GM19328 (cell line): ENCODE data around the gene TUBB8.
"Not testable (repeated sequence)": the region's sequence is repeated elsewhere in the genome, so short reads cannot be mapped to it uniquely, and the experiment has no call there.

Source experiments
- ATAC-seq: cut with Tn5 transposase; IDR thresholded peaks from one replicate; pipeline ENCODE4 v1.9.1; 2021; ENCODE audit warnings: mild to moderate bottlenecking, moderate library complexity; ENCODE audit not compliant: unreplicated experiment

The TUBB8 gene

GRCh38 chr10:48996-49395, at the start of gene TUBB8:
TSS of gene TUBB8 (minus strand) at chr10:49296. CDS start at chr10:49238, 58 bp downstream.
- no peak for ATAC-seq

GRCh38 chr10:96466-96865, 47.4 kb upstream of the TUBB8 start:
- ATAC-seq: no peak

- ATAC-seq: no peak
These were observed 46.4 kb upstream of the TUBB8 start for GRCh38 chr10:95356-96115.

- no peak for ATAC-seq
These were observed 45.5 kb upstream of the TUBB8 start for GRCh38 chr10:94613-95012.

GRCh38 chr10:92846-93245, 43.8 kb upstream of the TUBB8 start:
- no peak for ATAC-seq

- ATAC-seq: no peak
These were observed 43.1 kb upstream of the TUBB8 start for GRCh38 chr10:92153-92552.

GRCh38 chr10:91313-91712, 42.2 kb upstream of the TUBB8 start:
- no peak for ATAC-seq

GRCh38 chr10:90161-90560, 41.1 kb upstream of the TUBB8 start:
- no peak for ATAC-seq

GRCh38 chr10:89248-89647, 40.2 kb upstream of the TUBB8 start:
- no peak for ATAC-seq

GRCh38 chr10:88253-88652, 39.2 kb upstream of the TUBB8 start:
- no peak for ATAC-seq

- no peak for ATAC-seq
These were observed 38.3 kb upstream of the TUBB8 start for GRCh38 chr10:87177-88080.

- ATAC-seq: no peak
These were observed 36.9 kb upstream of the TUBB8 start for GRCh38 chr10:86031-86430.

- ATAC-seq: no peak
These were observed 35.9 kb upstream of the TUBB8 start for GRCh38 chr10:85044-85443.

- ATAC-seq: no peak
These were observed 34.9 kb upstream of the TUBB8 start for GRCh38 chr10:83930-84530.

GRCh38 chr10:80477-81105, 31.5 kb upstream of the TUBB8 start:
- ATAC-seq: no peak

- no peak for ATAC-seq
These were observed 30.6 kb upstream of the TUBB8 start for GRCh38 chr10:79532-80215.

GRCh38 chr10:78556-78955, 29.5 kb upstream of the TUBB8 start:
- ATAC-seq: no peak

GRCh38 chr10:74266-74621, 25.1 kb upstream of the TUBB8 start:
- not testable (repeated sequence) for ATAC-seq

- not testable (repeated sequence) for ATAC-seq
These were observed 24.6 kb upstream of the TUBB8 start for GRCh38 chr10:73543-74265.

- not testable (repeated sequence) for ATAC-seq
These were observed 19.1 kb upstream of the TUBB8 start for GRCh38 chr10:68156-68555.
